Kidney capillary endothelial cell (primary cell): ENCODE measurements around the gene TCAIM.
"Not testable (repeated sequence)": the region's sequence is repeated elsewhere in the genome, so short reads cannot be mapped to it uniquely, and the experiment has no call there.

Source experiments
- DNase-seq: peaks from one replicate; pipeline ENCODE4 v3.0.0-alpha.2; 2018; ENCODE audit warnings: low spot score

The TCAIM gene

DNA sequence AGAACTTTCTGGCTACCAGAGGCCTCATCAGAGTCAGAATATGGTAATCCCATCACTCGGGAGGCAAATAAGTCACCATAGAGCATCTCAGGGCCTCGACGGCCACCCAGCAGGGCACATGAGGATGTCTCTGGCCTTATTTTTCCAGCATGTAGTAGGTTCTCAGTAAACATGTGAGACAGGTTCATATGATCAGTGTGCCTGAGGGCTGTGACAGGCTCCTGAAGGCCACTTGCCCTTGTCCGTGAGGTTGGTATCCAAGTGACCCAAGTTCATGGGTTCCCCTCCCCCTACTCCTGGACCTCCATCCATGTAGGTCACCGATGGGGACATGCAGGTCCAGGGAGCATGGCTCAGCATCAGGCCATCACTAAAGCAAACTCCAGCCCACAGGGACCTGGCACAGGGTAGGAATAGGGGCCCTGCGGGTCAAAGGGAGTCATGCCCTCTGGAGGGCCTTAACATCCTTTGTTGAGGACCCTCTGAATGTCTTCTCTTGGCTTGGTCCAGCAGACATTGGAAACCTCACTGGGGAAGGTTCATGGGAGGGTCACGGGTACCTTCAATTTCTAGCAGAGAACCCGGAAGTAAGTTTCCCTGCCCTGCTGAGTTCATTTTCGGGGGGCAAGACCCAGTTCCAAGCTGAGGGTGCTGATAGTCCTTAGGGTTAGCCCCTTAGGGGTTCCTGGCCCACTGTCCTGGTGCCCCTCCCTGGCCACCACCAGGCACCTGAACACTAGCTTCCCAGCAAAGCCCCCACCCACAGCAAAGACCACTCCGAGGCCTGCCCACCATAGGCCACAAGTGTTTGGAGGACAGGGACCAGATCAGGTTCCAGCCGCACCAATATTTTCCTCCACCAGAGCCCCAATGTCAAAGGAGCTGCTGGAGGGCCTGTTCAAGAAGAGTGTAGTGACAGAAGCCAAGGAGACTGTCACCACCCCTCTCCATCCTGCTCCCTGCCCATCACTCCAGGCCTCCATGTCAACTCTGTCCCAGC, 77.8 kb downstream of the TCAIM start:
- DNase-seq, result no peak

DNA sequence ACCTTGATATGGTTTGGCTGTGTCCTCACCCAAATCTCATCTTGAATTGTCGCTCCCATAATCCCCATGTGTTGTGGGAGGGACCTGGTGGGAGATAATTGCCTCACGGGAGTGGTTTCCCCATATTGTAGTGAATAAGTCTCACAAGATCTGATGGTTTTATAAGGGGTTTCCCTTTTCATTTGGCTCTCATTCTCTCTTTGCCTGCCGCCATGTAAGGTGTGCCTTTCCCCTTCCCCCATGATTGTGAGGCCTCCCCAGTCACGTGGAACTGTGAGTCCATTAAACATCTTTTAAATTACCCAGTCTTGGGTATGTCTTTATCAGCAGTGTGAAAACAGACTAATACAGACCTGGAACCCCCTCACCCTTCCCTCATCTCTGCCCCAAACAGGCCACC, 79.6 kb downstream of the TCAIM start:
- not testable (repeated sequence) for DNase-seq

DNA sequence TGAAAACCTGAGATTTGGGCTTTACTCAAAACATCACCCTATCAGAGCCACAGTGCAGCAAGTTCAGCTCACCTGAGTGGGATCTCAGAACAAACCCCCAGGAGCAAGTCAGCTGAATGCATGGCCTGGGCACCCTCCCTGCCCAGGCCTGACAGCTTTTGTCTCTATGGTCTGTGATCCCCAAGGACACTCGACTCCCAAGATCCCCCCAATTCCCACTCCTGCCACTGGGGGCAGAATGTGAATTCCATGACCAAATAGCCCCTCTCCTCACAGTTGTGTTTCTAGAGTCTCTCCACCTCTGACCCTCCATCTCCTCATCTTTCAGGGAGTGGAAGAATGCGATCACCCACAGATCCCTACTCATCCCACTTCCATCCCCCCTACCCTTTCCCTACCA, 80.0 kb downstream of the TCAIM start:
- no peak for DNase-seq

DNA sequence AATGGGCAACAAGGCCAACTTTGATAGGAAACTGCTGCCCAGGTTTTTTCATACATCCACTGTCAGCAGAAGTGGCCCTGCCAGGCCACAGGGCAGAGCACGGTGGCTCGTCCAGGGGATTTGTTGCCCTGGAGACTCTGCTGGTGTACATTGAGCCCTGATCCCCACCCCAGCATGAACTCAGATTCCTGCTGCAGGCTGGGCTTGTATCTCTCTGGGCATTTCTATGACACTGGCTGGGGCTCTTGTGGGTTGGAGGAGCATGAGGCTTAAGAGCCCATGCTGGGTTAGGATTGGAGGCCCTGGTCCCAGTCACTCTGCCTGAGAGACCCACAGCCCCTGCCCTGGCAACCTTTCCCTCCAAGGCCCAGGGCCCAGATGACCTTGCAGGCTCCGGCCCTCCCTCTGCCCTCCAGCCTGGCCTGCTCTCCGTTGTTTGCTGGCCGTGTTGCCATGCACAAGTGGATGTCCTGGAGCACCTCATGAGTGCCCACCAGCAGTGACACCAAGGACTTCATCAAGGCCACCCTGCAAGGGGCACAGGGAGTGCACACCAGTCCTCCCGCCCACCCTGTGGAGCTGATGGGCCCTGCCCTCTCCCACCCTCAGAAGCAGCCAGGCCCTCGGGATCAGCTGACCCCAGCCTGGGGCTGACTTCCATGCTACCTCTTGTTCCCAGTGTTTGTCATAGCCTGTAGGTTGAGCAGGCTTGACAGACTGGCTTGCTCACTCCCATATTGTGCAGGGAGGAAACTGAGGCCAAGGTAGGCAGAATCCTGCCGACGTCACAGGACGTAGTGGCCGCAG, 80.8 kb downstream of the TCAIM start:
- no peak for DNase-seq

DNA sequence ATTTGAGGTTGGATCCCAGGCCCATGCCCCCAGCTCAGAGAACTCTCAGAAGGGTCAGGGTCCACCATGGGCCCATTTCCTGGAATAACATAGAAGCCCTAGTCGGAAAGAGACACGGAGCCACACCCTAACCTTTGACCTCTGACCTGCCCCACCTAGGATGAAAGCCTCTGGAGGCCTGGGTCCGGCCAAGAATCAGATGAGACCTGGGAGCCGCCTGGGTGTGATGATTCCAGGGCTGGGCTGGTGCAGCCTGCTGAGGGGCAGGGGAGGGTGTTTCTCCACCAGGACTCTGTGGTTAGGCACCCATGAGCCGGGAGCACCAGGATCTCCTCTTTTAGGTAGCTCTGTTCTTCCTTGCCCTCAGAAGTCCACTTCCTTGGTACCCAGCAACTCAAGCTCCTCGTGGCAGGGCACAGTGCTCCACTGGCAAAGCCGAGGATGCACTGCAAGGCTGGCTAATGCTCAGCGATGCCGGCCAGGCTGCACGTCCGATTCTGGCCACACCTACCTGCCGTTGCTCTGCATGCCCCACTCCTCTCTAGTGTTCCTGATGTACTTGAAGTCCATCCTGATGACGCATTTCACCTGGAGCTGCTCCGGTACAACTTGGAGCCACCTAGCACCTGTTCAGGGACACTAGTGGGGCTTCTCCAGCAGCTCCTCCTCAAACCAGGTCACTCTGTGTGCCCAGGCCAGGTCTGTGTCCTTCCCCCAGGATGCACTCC, 81.5 kb downstream of the TCAIM start:
- DNase-seq, result no peak

DNA sequence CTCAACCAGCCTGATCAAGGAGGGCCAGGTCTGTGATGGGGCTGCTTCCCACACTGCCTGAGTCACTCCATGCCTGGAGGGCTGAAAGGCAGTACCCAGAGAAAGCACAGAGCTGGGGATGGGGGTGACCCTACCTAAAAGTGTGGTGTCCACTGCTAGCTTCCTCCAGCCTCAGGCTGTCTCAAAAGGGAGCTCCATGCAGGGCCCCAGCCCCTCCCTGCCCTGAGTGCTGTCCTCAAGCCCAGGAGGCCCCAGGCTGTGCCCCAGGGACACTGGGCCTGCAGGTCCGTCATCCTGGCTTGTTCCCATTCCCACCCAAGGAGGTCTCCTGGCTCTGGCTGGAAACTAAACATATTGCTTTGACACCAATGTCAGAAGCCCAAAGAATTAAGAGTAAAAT, 82.1 kb downstream of the TCAIM start:
- DNase-seq, result no peak

DNA sequence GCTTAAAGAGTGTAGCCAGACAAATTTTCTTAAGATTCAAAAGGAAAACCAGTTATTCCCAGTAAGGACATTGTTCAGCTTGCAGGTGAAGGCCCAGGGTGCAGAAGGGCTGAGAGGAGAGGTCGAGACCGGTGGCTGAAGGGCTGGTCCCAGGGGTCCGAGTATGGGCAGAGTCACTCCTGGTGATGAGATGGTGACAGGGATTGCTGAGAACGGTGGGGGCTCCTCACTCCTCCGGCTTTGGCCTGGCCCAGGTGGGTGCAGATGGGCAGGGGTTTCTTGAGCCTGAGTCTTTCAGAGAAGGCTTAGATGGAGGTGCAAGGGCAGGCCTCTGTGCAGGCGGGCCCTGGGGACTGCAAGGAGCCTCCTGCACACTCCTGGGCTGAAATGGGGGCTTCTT, 82.7 kb downstream of the TCAIM start:
- no peak for DNase-seq

DNA sequence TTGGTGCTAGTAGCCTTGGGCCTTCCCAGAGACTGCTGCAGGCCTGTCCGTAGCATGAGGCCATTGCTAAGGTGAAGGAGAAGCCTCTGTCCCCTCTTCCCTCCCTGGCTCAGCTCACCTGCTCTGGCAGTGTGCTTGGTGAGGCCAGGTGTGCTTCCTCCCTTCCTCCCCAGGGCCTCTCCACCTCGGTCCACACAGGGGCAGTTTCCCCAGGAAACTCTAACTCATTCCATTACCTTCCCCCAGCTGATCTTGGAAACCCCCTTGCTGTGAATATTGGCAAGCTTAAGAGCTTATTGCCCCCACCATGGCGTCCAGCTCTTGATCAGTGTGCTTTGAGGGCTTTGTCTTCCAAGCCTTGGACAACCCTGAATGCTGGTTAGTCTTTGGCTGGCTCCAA, 86.2 kb downstream of the TCAIM start:
- no peak for DNase-seq

DNA sequence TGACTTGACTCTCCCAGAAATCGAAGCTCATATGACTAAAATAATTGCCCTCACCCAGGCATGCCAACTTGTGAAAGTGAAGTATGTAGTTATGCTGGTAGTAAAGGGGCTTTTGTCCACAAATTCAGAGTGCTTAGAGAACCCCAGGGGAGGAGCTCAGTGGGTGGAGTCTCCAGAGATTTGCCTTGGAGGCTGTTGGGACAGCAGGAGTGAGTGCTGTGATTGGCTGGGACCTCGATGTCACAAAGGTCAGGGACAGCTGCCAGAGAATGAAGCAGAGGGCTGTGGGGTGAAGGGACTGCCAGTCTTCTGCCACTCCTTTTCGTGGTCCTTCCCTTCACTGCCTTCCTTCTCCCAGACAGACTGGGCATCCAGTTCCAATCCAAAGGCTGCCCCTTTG, 89.1 kb downstream of the TCAIM start:
- no peak for DNase-seq

DNA sequence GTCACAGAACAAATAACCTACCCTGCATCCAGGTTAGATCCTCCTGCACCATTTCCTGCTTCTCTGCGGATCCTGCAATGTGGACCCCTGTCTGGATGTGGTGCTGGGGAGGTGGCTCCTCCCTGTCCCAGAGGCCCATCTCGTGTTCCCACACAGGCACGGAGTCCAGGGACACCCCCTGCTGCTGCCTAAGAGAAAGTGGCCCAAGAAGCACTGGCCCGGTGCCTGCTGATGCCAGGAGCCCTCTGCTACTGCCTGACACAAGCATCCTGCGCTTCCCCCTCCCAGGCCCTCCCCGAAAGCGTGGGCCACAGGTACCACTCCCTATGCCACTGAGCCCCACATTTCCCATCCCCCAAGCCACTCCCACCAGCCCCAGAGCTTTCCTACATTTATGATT, 90.3 kb downstream of the TCAIM start:
- no peak for DNase-seq

DNA sequence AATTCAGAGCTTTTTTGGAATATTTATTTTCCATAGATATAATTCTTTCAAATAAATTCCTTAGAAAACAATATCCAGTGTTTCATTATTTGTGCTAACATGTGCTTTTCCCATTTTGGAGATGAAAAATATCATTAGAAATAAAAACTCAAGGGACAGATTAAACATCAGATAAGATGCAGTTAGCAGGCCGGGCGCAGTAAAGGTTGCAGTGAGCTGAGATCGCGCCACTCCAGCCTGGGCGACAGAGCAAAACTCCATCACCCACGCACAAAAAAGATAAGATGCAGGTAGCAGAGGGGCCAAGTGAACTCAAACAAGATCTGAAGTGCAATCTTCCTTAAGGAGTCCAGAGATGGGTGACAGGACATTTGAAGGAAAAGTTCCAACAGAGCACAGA, 90.9 kb downstream of the TCAIM start:
- no peak for DNase-seq

DNA sequence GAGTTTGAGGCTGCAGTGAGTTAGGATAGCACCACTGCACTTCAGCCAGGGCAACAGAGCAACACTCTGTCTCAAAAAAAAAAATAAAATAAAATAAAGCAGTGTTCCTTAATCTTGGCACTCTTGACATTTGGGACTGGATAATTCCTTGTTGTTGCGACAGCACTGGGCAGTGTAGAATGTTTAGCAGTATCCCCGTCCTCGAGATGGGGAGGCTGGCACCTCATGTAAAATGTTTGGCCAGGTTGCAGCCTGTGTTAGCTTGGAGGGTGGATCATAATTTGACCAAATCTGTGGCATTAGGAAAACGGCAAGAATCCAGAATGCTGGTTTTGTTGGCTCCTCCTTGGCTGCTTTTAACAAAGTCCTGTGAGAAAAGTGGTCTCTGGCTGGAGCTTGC, 91.9 kb downstream of the TCAIM start:
- DNase-seq, result no peak

DNA sequence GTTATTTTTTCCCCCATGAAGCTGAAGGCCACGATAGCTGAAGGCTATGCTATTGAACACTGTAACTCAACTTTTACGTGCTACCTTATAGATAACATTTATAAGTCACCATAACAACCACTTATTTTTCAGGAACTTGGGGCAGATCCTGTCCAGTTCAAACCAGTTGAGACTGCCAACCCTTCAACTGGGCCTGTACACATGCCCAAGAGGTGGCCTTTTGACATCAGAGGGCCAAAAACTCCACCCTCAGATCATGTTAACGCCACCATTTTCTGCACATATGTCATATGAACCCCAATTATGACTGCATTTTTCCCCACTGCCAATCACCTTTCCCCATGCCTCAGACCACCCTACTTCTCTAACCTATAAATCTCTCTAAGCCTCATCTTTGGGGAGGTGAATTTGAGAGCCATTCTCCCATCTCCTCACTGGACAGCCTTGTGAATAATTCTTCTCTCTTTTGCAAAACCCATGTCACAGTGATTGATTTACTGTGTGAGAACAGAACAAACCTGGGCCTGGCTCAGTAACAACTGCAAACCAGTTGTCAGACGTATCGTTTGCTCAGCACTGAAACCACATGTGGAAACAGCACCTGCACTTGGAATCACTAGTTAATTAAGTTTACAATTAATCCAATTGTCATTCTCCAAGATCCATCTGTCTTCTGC, 96.4 kb downstream of the TCAIM start:
- DNase-seq, result no peak

DNA sequence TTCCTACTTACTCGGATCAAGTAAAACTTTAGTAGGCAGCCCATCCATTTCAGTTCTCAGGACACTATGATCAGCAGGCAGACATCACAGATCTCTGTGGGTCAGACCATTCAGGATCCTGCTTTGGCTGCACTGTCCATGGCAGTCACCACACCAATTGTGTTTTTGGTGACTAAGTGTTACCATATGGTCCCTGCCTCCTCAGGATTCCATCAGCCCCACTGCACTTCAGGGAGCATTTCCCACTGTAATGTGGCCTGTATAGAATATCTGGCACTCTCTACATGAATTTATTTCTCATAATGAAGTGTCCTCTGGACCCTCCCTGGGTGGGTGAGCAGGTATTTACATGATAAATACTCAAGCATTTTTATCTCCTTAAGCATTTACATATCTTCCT, 97.6 kb downstream of the TCAIM start:
- no peak for DNase-seq

DNA sequence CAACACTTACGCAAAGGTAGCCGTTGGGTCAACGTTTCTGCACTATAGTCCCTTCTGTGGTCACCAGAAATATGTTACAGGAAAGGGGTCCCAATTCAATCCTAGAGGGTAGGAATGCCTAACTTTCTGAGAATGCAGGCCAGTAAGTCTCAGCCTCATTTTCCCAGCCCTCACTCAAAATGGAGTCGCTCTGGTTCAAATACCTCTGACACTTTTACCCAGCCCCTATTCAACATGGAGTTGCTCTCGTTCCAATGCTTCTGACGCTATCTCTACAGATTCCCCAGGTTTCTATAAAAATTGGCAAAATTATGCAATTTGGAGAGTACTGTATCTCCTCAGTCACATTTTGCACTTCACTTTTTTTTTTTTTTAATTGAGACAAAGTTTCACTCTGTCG, 99.2 kb downstream of the TCAIM start:
- DNase-seq, result no peak

DNA sequence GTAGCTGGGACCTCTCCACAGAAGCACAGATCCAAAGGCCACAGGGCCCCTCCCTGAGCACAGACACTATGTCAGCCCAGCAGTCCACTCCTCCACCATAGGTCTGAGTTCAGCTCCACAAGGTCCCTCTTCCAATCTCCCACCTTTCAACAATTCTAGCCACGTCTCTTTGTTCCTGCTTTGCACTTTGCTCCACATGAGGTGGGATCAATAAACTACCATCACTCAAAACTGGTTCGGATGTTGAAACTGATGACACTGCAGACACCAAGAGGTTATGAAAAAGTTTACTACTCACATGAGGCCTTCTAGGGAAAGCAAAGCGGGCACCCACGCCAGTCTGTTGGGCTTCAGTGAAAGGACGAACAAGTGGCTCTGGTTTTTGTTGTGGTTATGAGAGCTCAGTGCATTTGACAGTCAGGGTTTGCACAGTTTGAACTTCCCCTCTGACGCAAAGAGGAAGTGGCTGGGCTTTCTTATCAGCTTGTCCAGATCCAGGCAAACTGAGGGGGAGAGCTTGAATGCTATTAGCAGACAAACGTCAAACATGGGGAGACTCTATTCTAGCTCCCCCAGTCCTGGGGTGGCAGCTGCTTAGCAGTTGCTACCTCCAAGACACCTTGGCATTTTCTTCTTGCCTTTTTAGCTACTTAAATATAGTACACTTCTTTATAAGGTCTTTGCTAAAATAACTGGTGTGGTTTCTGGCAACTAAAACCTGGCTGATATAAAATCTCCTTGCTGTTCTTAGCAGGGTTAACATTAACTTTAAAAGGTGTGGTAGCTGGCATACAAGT, 101.1 kb downstream of the TCAIM start:
- peak; percentile 67 for DNase-seq

DNA sequence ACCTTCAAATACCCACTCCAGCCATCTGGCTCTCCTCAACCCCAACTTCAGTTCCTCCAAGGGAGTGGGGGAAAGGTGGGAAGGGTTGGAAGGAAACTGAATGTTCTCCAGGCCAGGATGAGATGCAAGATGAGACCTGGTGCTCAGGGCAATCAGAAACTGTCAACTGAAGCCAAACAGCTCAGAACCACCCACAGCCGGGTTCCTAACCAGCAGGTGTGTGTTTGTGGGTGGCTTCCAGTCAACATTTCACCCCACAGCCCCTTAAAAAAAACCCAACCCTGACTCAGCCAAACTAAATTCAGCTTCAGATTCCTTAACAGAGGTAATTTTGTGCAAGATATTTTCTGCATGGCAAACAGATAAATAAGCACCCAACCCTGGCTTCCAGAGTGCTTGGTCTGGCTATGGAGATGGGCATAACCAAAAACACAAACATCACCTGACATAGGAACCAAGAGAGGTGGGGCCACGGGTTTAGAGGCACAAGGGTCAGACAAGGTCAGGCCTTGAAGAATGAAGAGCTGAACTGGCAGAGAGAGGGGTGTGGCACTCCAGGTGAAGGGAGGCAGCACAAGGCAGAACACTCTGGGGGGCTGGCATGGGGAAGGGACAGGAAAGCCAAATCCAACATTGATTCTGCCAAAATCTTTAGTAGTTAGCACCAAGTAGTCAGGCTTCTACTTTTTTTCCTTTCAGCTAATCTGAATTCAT, 104.2 kb downstream of the TCAIM start:
- no peak for DNase-seq

DNA sequence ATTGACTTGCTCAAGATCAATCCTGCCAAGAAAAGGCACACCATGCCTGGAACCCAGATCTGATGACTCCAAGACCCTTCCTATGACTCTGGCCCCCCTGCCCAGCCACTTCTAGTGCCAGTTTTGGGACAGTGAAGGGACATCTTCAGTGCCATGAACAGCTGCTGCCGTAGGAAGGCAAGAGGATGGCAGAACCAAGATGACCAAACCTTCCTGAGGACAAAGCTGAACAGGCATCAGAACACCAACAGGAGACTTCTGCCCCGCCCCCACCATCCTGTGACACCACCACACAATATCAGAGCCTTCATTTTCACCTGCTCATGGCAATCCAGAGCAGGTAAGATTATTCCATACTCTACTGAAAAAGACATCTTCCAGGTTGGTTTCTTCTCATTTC, 105.9 kb downstream of the TCAIM start:
- no peak for DNase-seq

DNA sequence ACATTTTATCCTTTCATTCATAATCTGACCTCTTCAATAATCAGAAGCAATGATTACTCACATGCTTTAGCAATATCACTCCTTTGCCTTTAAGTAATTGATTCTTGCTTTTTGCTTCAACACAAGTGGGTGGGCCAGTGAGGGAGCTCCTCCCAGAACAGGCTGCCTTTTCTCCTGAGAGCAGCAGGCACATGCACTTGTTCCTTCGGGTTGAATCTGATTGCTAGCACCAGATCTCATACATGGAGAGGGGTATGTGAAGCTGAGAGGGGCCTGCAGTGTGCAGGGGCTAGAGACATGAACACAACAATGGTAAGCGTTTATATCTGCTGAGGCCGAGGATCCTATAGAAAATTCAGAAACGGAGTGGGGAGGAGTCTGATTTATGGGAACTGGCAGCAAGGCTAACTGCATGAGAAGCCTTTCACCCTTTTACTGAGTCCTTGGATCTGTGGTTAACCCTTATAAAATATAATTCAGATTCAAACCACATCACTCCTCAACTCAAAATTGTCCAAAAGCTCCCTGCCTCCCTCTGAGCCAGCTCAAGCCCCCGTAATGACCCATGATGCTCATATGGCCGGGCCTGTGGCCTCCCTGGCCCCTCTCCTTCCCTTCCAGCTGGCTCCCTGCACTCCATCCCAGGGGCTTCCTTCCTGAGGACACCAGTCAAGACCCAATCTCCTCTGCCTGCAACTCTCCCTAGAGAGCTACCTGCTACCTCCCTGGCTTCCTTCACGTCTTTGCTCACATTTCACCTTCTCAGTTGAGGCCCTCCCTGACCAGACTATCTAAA, 106.5 kb downstream of the TCAIM start:
- DNase-seq, result no peak

DNA sequence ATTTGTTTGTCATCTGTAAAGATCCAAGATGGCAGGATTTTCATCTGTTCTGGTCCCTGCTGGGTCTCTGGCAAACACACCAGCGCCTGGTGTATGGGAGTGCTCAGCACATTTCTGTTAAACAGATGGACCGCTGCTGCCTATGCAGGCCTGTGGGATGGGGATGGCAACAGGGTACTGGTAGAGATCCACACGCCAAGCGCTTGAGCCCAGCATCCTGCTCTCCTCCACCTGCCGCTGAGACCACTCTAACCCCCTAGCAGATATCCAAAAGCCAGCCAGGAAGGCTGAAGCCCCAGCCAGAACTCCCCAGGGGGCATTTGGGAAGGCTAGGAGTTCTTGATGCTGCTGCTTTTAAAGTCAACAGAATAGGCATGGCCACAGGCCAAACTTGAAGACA, 107.2 kb downstream of the TCAIM start:
- no peak for DNase-seq
